HCT116 (cell line): ENCODE data around the gene YWHAQ.

Experiments used
- CEBPB ChIP-seq: IDR thresholded peaks from 2 replicates; pipeline ENCODE4 v1.6.1; 2012; ENCODE audit warnings: low read depth
- CTCF ChIP-seq, 3 experiments: fragments of 200-600 bp in 1 of 3; sonication (generic) in 1 of 3; IDR thresholded peaks in 2 of 3; conservative IDR thresholded peaks in 1 of 3; 2 replicates each; pipeline ENCODE4 v1.5.1; 2012 to 2017; ENCODE audit warnings: low read depth in 2 of 3, low read length in 2 of 3, antibody characterized with exemption in 1 of 3, borderline replicate concordance in 1 of 3, control low read depth in 1 of 3, mild to moderate bottlenecking in 1 of 3, mixed read lengths in 1 of 3, mixed run types in 1 of 3, moderate library complexity in 1 of 3; ENCODE audit not compliant: insufficient read depth in 1 of 3
- EGR1 ChIP-seq: IDR thresholded peaks from 2 replicates; pipeline ENCODE4 v1.6.1; 2012; ENCODE audit warnings: low read depth
- EZH2 ChIP-seq: fragments of 200-600 bp; sonication (generic); IDR thresholded peaks from 2 replicates; pipeline ENCODE4 v1.6.1; 2017; ENCODE audit warnings: antibody characterized with exemption, mixed run types
- MAX ChIP-seq: IDR thresholded peaks from 2 replicates; pipeline ENCODE4 v1.6.1; 2012
- POLR2A ChIP-seq: IDR thresholded peaks from 2 replicates; pipeline ENCODE4 v1.7.0; 2011; ENCODE audit warnings: borderline replicate concordance; ENCODE audit not compliant: insufficient read depth, insufficient read length; ENCODE audit errors: extremely low read depth
- POLR2AphosphoS5 ChIP-seq: IDR thresholded peaks from 2 replicates; pipeline ENCODE4 v1.6.1; 2011; ENCODE audit warnings: mild to moderate bottlenecking, low read depth, low read length, moderate library complexity
- RAD21 ChIP-seq: IDR thresholded peaks from 2 replicates; pipeline ENCODE4 v1.6.1; 2012; ENCODE audit warnings: low read depth, mild to moderate bottlenecking
- SP1 ChIP-seq: IDR thresholded peaks from 2 replicates; pipeline ENCODE4 v1.6.1; 2012; ENCODE audit warnings: low read depth
- YY1 ChIP-seq: IDR thresholded peaks from 2 replicates; pipeline ENCODE4 v1.6.1; 2011; ENCODE audit warnings: low read length, low read depth, moderate library complexity, mild to moderate bottlenecking; ENCODE audit not compliant: insufficient replicate concordance; ENCODE audit errors: extremely low read depth
- ZBTB33 ChIP-seq: IDR thresholded peaks from 2 replicates; pipeline ENCODE4 v1.6.1; 2011; ENCODE audit warnings: mild to moderate bottlenecking, low read length, moderate library complexity; ENCODE audit not compliant: insufficient replicate concordance; ENCODE audit errors: extremely low read depth
- ZFX ChIP-seq: fragments of 450-650 bp; IDR thresholded peaks from 2 replicates; pipeline ENCODE4 v1.6.1; 2017
- ZNF274 ChIP-seq: fragments of 200-500 bp; sonication (Bioruptor generic); IDR thresholded peaks from 2 replicates; pipeline ENCODE4 v1.6.1; 2014; ENCODE audit warnings: mild to moderate bottlenecking, low read depth, low read length, inconsistent platforms

- TF ChIP-seq CTCF (IDR thresholded peaks at IDR 0.05 in 2 of 3, conservative IDR thresholded peaks at IDR 0.05 in 1 of 3; ENCODE audit: borderline replicate concordance in 1 of 3, insufficient read depth in 1 of 3, low read depth in 2 of 3, low read length in 2 of 3) (no peak), EZH2 (no peak), POLR2A (no peak), RAD21 (peak; percentile 20; the same call in 1 of the 2 replicates), MAX (0 out of 2 replicates have a peak, but pooled peaks have one; percentile 45), YY1 (no peak), ZFX (no peak), ZNF274 (no peak), ZBTB33 (no peak), CEBPB (peak; percentile 99), EGR1 (peak; percentile 62; the same call in 1 of the 2 replicates), POLR2AphosphoS5 (no peak), SP1 (peak; percentile 83)
Measured at GRCh38 chr2:9552219-9553178, 78.3 kb downstream of the YWHAQ start.
